Breast epithelium (tissue), 3 donors: Measurements from ENCODE around the gene ACKR1.

Experiments used
- CTCF ChIP-seq, 3 donors: fragments of 450-650 bp; IDR thresholded peaks; one replicate each; pipeline ENCODE4 v1.5.1; 2016 to 2017; ENCODE audit warnings: antibody characterized with exemption in 3 of 3, mild to moderate bottlenecking in 3 of 3, moderate library complexity in 3 of 3
- POLR2A ChIP-seq: fragments of 450-650 bp; IDR thresholded peaks from one replicate; pipeline ENCODE4 v1.6.1; 2016; ENCODE audit warnings: antibody characterized with exemption, mild to moderate bottlenecking, moderate library complexity
- POLR2AphosphoS5 ChIP-seq, 3 donors: sonication (generic); formaldehyde crosslinking; IDR thresholded peaks; one replicate each; pipeline ENCODE4 v1.6.1; 2017; ENCODE audit warnings: antibody characterized with exemption in 3 of 3

- TF ChIP-seq CTCF (IDR thresholded peaks at IDR 0.05), result no peak
- no peak for TF ChIP-seq POLR2AphosphoS5 (IDR thresholded peaks at IDR 0.05)
- no peak for TF ChIP-seq POLR2A
Observed at GRCh38 chr1:159212596-159212995, 7.9 kb downstream of the ACKR1 start.
